Measurements from ENCODE around the gene CDH24. TPM values are rescaled to one million over a fixed set of nuclear protein-coding genes. Genes with fewer than 3 reads are reported as not detected.

CDH24 gene
- total and polyA plus RNA-seq, 2 of the 13 experiments (the other 11 are each of a cell fraction or from before 2014, with no cell fraction given): 0.69 to 0.99 TPM

DNA sequence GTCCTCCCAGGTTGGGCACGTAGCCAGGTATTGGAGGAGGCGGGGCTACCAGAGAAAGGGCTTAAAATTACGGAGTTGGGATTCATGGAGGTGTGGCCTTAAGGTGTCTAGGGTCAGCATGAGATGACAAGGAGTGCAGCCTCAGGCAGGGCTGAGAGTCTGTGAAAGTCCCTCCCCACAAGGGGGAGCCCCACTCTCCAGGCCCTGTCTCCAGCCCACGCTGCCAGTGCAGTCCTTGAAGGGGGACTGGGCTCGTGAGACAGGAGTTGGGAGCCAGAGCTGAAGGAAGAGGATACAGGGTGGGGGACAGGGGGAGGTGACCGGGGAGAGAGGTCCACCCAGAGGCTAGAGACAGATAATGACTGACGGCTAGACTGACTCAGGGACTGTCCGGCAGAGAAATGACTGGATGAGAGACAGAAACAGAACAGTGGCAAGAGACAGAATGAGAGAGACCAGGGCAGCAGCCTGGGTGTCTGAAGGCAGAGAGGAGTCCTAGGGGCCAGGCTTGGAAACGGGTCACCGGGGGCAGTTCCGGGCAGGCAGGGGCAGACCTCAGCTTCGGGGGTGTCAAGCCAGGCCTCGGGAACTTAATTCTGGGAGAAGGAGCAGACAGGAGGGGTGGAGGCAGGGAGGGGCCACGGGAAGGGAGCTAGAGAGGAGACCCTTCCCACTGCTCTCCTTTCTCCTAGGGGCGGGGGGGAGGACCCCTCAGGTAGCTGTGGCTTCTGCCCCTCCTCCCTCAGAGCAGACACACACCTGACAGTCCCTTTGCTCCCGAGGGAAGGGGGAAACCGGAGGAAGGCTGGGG is 970 bp downstream of the CDH24 start (continued):
- TF ChIP-seq, protein P1, sequence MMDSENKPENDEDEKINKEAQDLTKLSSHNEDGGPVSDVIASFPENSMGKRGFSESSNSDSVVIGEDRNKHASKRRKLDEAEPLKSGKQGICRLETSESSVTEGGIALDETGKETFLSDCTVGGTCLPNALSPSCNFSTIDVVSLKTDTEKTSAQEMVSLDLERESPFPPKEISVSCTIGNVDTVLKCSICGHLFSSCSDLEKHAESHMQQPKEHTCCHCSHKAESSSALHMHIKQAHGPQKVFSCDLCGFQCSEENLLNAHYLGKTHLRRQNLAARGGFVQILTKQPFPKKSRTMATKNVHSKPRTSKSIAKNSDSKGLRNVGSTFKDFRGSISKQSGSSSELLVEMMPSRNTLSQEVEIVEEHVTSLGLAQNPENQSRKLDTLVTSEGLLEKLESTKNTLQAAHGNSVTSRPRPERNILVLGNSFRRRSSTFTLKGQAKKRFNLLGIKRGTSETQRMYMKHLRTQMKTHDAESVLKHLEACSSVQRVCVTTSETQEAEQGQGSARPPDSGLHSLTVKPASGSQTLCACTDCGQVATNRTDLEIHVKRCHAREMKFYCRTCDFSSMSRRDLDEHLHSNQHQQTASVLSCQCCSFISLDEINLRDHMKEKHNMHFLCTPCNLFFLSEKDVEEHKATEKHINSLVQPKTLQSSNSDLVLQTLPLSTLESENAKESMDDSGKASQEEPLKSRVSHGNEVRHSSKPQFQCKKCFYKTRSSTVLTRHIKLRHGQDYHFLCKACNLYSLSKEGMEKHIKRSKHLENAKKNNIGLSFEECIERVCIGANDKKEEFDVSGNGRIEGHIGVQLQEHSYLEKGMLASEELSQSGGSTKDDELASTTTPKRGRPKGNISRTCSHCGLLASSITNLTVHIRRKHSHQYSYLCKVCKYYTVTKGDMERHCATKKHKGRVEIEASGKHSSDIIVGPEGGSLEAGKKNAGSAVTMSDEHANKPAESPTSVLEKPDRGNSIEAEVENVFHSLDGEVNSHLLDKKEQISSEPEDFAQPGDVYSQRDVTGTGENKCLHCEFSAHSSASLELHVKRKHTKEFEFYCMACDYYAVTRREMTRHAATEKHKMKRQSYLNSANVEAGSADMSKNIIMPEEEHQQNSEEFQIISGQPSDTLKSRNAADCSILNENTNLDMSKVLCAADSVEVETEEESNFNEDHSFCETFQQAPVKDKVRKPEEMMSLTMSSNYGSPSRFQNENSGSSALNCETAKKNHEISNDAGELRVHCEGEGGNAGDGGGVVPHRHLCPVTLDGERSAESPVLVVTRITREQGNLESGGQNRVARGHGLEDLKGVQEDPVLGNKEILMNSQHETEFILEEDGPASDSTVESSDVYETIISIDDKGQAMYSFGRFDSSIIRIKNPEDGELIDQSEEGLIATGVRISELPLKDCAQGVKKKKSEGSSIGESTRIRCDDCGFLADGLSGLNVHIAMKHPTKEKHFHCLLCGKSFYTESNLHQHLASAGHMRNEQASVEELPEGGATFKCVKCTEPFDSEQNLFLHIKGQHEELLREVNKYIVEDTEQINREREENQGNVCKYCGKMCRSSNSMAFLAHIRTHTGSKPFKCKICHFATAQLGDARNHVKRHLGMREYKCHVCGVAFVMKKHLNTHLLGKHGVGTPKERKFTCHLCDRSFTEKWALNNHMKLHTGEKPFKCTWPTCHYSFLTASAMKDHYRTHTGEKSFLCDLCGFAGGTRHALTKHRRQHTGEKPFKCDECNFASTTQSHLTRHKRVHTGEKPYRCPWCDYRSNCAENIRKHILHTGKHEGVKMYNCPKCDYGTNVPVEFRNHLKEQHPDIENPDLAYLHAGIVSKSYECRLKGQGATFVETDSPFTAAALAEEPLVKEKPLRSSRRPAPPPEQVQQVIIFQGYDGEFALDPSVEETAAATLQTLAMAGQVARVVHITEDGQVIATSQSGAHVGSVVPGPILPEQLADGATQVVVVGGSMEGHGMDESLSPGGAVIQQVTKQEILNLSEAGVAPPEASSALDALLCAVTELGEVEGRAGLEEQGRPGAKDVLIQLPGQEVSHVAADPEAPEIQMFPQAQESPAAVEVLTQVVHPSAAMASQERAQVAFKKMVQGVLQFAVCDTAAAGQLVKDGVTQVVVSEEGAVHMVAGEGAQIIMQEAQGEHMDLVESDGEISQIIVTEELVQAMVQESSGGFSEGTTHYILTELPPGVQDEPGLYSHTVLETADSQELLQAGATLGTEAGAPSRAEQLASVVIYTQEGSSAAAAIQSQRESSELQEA (CRISPR knock-in tag; IDR thresholded peaks at IDR 0.05; ENCODE audit: not compliant biosample characterization): peak; percentile 17
- TF ChIP-seq ZNF138 (CRISPR knock-in tag; IDR thresholded peaks at IDR 0.05; ENCODE audit: low read depth) (no peak), ZNF660 (CRISPR knock-in tag; IDR thresholded peaks at IDR 0.05; ENCODE audit: borderline replicate concordance, low read depth) (no peak), PRPF4 (IDR thresholded peaks at IDR 0.05; ENCODE audit: low read depth, low read length, poor library complexity, severe bottlenecking) (no peak), MYC (CRISPR knock-in tag; IDR thresholded peaks at IDR 0.05; ENCODE audit: borderline replicate concordance) (no peak), ZNF737 (CRISPR knock-in tag; IDR thresholded peaks at IDR 0.05; ENCODE audit: borderline replicate concordance) (no peak), ZNF557 (CRISPR knock-in tag; IDR thresholded peaks at IDR 0.05) (no peak)
- TF ChIP-seq, protein P2, sequence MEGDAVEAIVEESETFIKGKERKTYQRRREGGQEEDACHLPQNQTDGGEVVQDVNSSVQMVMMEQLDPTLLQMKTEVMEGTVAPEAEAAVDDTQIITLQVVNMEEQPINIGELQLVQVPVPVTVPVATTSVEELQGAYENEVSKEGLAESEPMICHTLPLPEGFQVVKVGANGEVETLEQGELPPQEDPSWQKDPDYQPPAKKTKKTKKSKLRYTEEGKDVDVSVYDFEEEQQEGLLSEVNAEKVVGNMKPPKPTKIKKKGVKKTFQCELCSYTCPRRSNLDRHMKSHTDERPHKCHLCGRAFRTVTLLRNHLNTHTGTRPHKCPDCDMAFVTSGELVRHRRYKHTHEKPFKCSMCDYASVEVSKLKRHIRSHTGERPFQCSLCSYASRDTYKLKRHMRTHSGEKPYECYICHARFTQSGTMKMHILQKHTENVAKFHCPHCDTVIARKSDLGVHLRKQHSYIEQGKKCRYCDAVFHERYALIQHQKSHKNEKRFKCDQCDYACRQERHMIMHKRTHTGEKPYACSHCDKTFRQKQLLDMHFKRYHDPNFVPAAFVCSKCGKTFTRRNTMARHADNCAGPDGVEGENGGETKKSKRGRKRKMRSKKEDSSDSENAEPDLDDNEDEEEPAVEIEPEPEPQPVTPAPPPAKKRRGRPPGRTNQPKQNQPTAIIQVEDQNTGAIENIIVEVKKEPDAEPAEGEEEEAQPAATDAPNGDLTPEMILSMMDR (CRISPR knock-in tag; IDR thresholded peaks at IDR 0.05): peak; percentile 98
- TF ChIP-seq, protein P3, sequence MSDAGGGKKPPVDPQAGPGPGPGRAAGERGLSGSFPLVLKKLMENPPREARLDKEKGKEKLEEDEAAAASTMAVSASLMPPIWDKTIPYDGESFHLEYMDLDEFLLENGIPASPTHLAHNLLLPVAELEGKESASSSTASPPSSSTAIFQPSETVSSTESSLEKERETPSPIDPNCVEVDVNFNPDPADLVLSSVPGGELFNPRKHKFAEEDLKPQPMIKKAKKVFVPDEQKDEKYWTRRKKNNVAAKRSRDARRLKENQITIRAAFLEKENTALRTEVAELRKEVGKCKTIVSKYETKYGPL (CRISPR knock-in tag; IDR thresholded peaks at IDR 0.05): no peak
- TF ChIP-seq, protein P4, sequence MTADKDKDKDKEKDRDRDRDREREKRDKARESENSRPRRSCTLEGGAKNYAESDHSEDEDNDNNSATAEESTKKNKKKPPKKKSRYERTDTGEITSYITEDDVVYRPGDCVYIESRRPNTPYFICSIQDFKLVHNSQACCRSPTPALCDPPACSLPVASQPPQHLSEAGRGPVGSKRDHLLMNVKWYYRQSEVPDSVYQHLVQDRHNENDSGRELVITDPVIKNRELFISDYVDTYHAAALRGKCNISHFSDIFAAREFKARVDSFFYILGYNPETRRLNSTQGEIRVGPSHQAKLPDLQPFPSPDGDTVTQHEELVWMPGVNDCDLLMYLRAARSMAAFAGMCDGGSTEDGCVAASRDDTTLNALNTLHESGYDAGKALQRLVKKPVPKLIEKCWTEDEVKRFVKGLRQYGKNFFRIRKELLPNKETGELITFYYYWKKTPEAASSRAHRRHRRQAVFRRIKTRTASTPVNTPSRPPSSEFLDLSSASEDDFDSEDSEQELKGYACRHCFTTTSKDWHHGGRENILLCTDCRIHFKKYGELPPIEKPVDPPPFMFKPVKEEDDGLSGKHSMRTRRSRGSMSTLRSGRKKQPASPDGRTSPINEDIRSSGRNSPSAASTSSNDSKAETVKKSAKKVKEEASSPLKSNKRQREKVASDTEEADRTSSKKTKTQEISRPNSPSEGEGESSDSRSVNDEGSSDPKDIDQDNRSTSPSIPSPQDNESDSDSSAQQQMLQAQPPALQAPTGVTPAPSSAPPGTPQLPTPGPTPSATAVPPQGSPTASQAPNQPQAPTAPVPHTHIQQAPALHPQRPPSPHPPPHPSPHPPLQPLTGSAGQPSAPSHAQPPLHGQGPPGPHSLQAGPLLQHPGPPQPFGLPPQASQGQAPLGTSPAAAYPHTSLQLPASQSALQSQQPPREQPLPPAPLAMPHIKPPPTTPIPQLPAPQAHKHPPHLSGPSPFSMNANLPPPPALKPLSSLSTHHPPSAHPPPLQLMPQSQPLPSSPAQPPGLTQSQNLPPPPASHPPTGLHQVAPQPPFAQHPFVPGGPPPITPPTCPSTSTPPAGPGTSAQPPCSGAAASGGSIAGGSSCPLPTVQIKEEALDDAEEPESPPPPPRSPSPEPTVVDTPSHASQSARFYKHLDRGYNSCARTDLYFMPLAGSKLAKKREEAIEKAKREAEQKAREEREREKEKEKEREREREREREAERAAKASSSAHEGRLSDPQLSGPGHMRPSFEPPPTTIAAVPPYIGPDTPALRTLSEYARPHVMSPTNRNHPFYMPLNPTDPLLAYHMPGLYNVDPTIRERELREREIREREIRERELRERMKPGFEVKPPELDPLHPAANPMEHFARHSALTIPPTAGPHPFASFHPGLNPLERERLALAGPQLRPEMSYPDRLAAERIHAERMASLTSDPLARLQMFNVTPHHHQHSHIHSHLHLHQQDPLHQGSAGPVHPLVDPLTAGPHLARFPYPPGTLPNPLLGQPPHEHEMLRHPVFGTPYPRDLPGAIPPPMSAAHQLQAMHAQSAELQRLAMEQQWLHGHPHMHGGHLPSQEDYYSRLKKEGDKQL (CRISPR knock-in tag; IDR thresholded peaks at IDR 0.05; ENCODE audit: low read depth): peak; percentile 27; the same call in 1 of the 2 replicates
